Endothelial cell of umbilical vein (primary cell): ENCODE measurements around the gene CCL16. TPM values are rescaled to one million over a fixed set of nuclear protein-coding genes. Genes with fewer than 3 reads are reported as not detected.

Source experiments
- BruUV-seq: library from RNA; stranded (reverse); fragments of 400-500 nt; replicated peaks from 2 replicates; lab custom pipeline; 2021; lab: Mats Ljungman, UMichigan
- CTCF ChIA-PET: fragments of 300-600, 350-600 bp; sonication (Branson Sonifier 250); formaldehyde crosslinking; loops from one replicate; lab custom pipeline; 2021; ENCODE audit warnings: antibody characterized with exemption, inconsistent platforms; lab: Charles Lee
- POLR2A ChIA-PET: fragments of 300-600, 350-600 bp; sonication (Branson Sonifier 250); formaldehyde crosslinking; loops from one replicate; lab custom pipeline; 2021; ENCODE audit warnings: antibody characterized with exemption, inconsistent platforms; lab: Charles Lee
- DNase-seq: peaks from one replicate; pipeline ENCODE4 v3.0.0-alpha.2; 2011; ENCODE audit warnings: low read depth, low spot score
- FAIRE-seq: peaks from 2 replicates; lab custom pipeline; 2011; peaks lifted over from hg19 to GRCh38; lab: Jason Lieb, UNC
- H2AFZ ChIP-seq: 2 replicates; pipeline ENCODE4 v1.6.0; 2012; ENCODE audit warnings: low read depth, low read length, control low read depth, inconsistent platforms
- H3K27ac ChIP-seq: 2 replicates; pipeline ENCODE4 v1.5.1; 2011; ENCODE audit warnings: low read depth, mild to moderate bottlenecking, control low read depth, low read length, moderate library complexity; ENCODE audit not compliant: insufficient read depth
- H3K27me3 ChIP-seq, 2 experiments: 2 replicates each; pipeline versions ENCODE4 v1.6.0 to v1.6.1; 2011; ENCODE audit warnings: low read length in 2 of 2, mixed read lengths in 1 of 2; ENCODE audit not compliant: control insufficient read depth in 2 of 2, insufficient read depth in 2 of 2
- H3K36me3 ChIP-seq, 2 experiments: 2 replicates in 1 of 2; 3 replicates in 1 of 2; pipeline ENCODE4 v1.5.1; 2011; ENCODE audit warnings: low read length in 2 of 2, mild to moderate bottlenecking in 1 of 2, moderate library complexity in 1 of 2; ENCODE audit not compliant: control insufficient read depth in 2 of 2, insufficient read depth in 2 of 2; ENCODE audit errors: extremely low read depth in 1 of 2
- H3K4me1 ChIP-seq: 3 replicates; pipeline ENCODE4 v1.5.1; 2011; ENCODE audit warnings: mild to moderate bottlenecking, low read length; ENCODE audit not compliant: control insufficient read depth, insufficient read depth; ENCODE audit errors: extremely low read depth
- H3K4me2 ChIP-seq: 2 replicates; pipeline ENCODE4 v1.6.1; 2011; ENCODE audit warnings: low read length, control low read depth, mixed read lengths; ENCODE audit not compliant: insufficient read depth
- H3K4me3 ChIP-seq, 3 experiments: fragments of 200-600 bp in 1 of 3; sonication (generic), shearing (Covaris generic) in 1 of 3; replicated peaks in 1 of 3; 2 replicates each; pipeline ENCODE4 v1.5.1; 2011 to 2016; ENCODE audit warnings: control low read depth in 3 of 3, low read length in 3 of 3, mild to moderate bottlenecking in 2 of 3, inconsistent platforms in 1 of 3, low read depth in 1 of 3, moderate library complexity in 1 of 3; ENCODE audit not compliant: insufficient read depth in 1 of 3
- H3K79me2 ChIP-seq: 2 replicates; pipeline ENCODE4 v1.6.0; 2012; ENCODE audit warnings: low read length, inconsistent platforms; ENCODE audit not compliant: control insufficient read depth, insufficient read depth
- H3K9ac ChIP-seq: replicated peaks from 2 replicates; pipeline ENCODE3; 2011; ENCODE audit warnings: low read length, control low read depth; ENCODE audit not compliant: insufficient read depth; ENCODE audit errors: extremely low read depth
- H3K9me1 ChIP-seq: replicated peaks from 3 replicates; pipeline ENCODE4 v1.6.0; 2011; ENCODE audit warnings: mild to moderate bottlenecking, low read length; ENCODE audit not compliant: control insufficient read depth, insufficient read depth; ENCODE audit errors: extremely low read depth
- H3K9me3 ChIP-seq: replicated peaks from 2 replicates; pipeline ENCODE4 v1.5.1; 2012; ENCODE audit warnings: low read length, inconsistent platforms; ENCODE audit not compliant: control insufficient read depth, insufficient read depth
- H4K20me1 ChIP-seq: replicated peaks from 2 replicates; pipeline ENCODE3; 2011; ENCODE audit warnings: mild to moderate bottlenecking, low read length; ENCODE audit not compliant: control insufficient read depth, insufficient read depth; ENCODE audit errors: extremely low read depth
- CTCF ChIP-seq, 2 donors: IDR thresholded peaks; 1 replicate in 1 of 2; 2 replicates in 1 of 2; pipeline ENCODE4 v1.5.1; 2011; ENCODE audit warnings: low read length in 2 of 2, mild to moderate bottlenecking in 2 of 2, moderate library complexity in 2 of 2, control low read depth in 1 of 2, inconsistent platforms in 1 of 2, low read depth in 1 of 2; ENCODE audit not compliant: insufficient read depth in 1 of 2; ENCODE audit errors: extremely low read depth in 1 of 2
- EZH2 ChIP-seq: IDR thresholded peaks from 2 replicates; pipeline ENCODE4 v1.6.1; 2012; ENCODE audit warnings: borderline replicate concordance, low read depth, mild to moderate bottlenecking, moderate library complexity, low read length, inconsistent platforms; ENCODE audit not compliant: severe bottlenecking
- FOS ChIP-seq: IDR thresholded peaks from 2 replicates; pipeline ENCODE4 v1.6.1; 2011; ENCODE audit warnings: mild to moderate bottlenecking, low read length, moderate library complexity, borderline replicate concordance; ENCODE audit not compliant: insufficient read depth
- GATA2 ChIP-seq: IDR thresholded peaks from 2 replicates; pipeline ENCODE4 v1.7.0; 2011; ENCODE audit warnings: low read depth, mild to moderate bottlenecking, moderate library complexity, mixed read lengths, low read length; ENCODE audit not compliant: insufficient read length, insufficient read depth
- JUN ChIP-seq: IDR thresholded peaks from 2 replicates; pipeline ENCODE4 v1.6.1; 2011; ENCODE audit warnings: borderline replicate concordance, low read depth; ENCODE audit not compliant: insufficient read length, insufficient read depth
- MYC ChIP-seq: IDR thresholded peaks from one replicate; pipeline ENCODE4 v1.6.1; 2011; ENCODE audit warnings: mild to moderate bottlenecking, low read depth, low read length
- POLR2A ChIP-seq: IDR thresholded peaks from 2 replicates; pipeline ENCODE4 v1.6.1; 2012; ENCODE audit warnings: low read depth, mild to moderate bottlenecking, control low read depth, low read length
- POLR2AphosphoS5 ChIP-seq: IDR thresholded peaks from 2 replicates; pipeline ENCODE4 v1.6.1; 2012; ENCODE audit warnings: low read depth, mild to moderate bottlenecking, control low read depth, low read length, moderate library complexity; ENCODE audit not compliant: insufficient read depth
- dilution Hi-C: fragments of 300-500 bp; cut with MboI; formaldehyde crosslinking; loops from one replicate; pipeline ENCODE4 v1.15.0; 2019; ENCODE audit warnings: low sequenced_read_pairs; ENCODE audit not compliant: extremely low pct_ligation_motif_present
- intact Hi-C: fragments of 100-400 bp; cut with micrococcal nuclease; formaldehyde crosslinking; loops from one replicate; pipeline ENCODE4 v1.10.0; 2022
- polyA plus RNA-seq, 4 experiments: library from polyadenylated mRNA; depleted of rRNA in 3 of 4; stranded (reverse) in 3 of 4; unstranded in 1 of 4; fragments of >200 nt; gene quantifications; 2 replicates each; pipeline versions ENCODE4 v1.2.1 to v1.2.3, GENCODE V29; 2011 to 2012; ENCODE audit warnings: missing spikeins in 1 of 4
- total RNA-seq: library from RNA; stranded (reverse); gene quantifications from 2 replicates; pipeline ENCODE4 v1.2.3, GENCODE V29; 2021
- TF ChIP-seq, protein P1 (sequence below): IDR thresholded peaks from 2 replicates; pipeline ENCODE4 v1.6.1; 2011; ENCODE audit not compliant: insufficient read depth, insufficient read length

CCL16 gene
- total and polyA plus RNA-seq, 2 donors (not counting 3 experiments of a cell fraction or from before 2014, with no cell fraction given) = 0.18 to 0.51 TPM

DNA sequence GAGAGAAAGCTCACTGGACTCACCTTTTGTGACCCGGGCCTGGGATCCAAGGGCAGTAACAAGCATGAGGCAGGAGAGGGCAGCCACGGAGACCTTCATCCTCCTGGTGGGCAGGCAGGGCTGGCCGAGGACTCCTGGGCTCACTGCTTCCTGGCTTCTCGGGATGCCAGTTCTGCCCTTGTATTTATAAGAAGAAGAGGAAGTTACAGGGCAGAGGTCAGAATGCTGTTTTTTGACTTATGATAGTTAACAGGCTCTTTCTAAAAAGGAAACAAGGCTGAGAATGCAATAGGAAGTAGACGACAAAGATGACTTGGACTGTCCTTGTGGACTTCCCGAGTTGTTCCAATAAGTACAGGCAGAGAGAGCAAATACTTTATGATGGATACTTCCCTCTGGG lies 36.5 kb upstream of the CCL16 start, which contains the start of gene CCL23:
CCL23 (minus strand) TSS at position 174 of the 400 bp plus-strand sequence; CDS start at position 99, 75 bp downstream.
- H3K27ac ChIP-seq = no peak within 1 kb of the TSS
- dilution Hi-C loops (no loop called here), intact Hi-C loops (no loop called here)
- H3K79me2 ChIP-seq = no peaks in the 10 kb centered on the region
- FAIRE-seq (no peak), DNase-seq (peak; percentile 36)
- no peak within 1 kb of the TSS for H3K9ac ChIP-seq
- H3K4me2 ChIP-seq = no peak within 1 kb of the TSS
- no TSS peak for BruUV-seq
- no peaks in the 10 kb centered on the region for H4K20me1 ChIP-seq
- no peak within 1 kb of the TSS for H3K4me3 ChIP-seq
- H3K36me3 ChIP-seq = no peaks in the 10 kb centered on the region
- H2AFZ ChIP-seq = peak within 1 kb of the TSS; percentile 36
- TF ChIP-seq JUN (no peak), FOS (no peak), MYC (no peak), EZH2 (no peak), GATA2 (no peak), CTCF (IDR thresholded peaks at IDR 0.05; ENCODE audit: extremely low read depth in 1 of 2, insufficient read depth in 1 of 2, low read depth in 1 of 2, low read length in 2 of 2) (no peak), POLR2A (no peak), POLR2AphosphoS5 (no peak)
- TF ChIP-seq, protein P1, sequence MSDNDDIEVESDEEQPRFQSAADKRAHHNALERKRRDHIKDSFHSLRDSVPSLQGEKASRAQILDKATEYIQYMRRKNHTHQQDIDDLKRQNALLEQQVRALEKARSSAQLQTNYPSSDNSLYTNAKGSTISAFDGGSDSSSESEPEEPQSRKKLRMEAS = no peak
- CTCF ChIA-PET = interaction anchor here (0.9 to 1.6 kb wide), 5 partner anchors 9 to 55 kb away, joined by 3 to 5 read pairs (median 4); no protein-coding TSS in a partner anchor
- peaks cover 2 to 3% of the 10 kb centered on the region in 2 experiments for H3K27me3 ChIP-seq
- H3K4me1 ChIP-seq = peaks cover 9% of the 10 kb centered on the region
- POLR2A ChIA-PET = no interaction called here
- H3K9me1 ChIP-seq = no peaks in the 10 kb centered on the region
- no peaks in the 10 kb centered on the region for H3K9me3 ChIP-seq
